Tibial artery (tissue), 4 donors: ENCODE data around the gene AKIRIN2.

Source experiments
- DNase-seq, 2 donors: peaks; one replicate each; pipeline ENCODE4 v3.0.0-alpha.2; 2019
- H3K27ac ChIP-seq, 2 donors: fragments of 200-600 bp; sonication (generic) in 1 of 2; 1 replicate in 1 of 2; 2 replicates in 1 of 2; pipeline ENCODE4 v1.5.1; 2018 to 2019; ENCODE audit warnings: mild to moderate bottlenecking in 1 of 2
- H3K27me3 ChIP-seq, 2 donors: fragments of 200-600 bp; sonication (generic) in 1 of 2; one replicate each; pipeline versions ENCODE4 v1.5.1 to v1.6.0; 2016 to 2019
- H3K36me3 ChIP-seq, 3 donors: fragments of 200-600 bp; sonication (generic) in 2 of 3; one replicate each; pipeline ENCODE4 v1.5.1; 2016 to 2019; ENCODE audit warnings: mild to moderate bottlenecking in 2 of 3
- H3K4me1 ChIP-seq, 4 donors: fragments of 200-600 bp; sonication (generic) in 2 of 4; 1 replicate in 3 of 4; 2 replicates in 1 of 4; pipeline ENCODE4 v1.5.1; 2016 to 2019
- H3K4me3 ChIP-seq, 2 donors: fragments of 200-600 bp; sonication (generic) in 1 of 2; 1 replicate in 1 of 2; 2 replicates in 1 of 2; pipeline ENCODE4 v1.5.1; 2018 to 2019; ENCODE audit warnings: mild to moderate bottlenecking in 2 of 2
- H3K9me3 ChIP-seq, 3 donors: fragments of 200-600 bp; sonication (generic) in 1 of 3; one replicate each; pipeline ENCODE4 v1.5.1; 2016 to 2019
- intact Hi-C: fragments of 100-400 bp; cut with DNase I; formaldehyde crosslinking; loops from one replicate; pipeline ENCODE4 v1.15.0; 2023; ENCODE audit warnings: low total_unique reads
- TF ChIP-seq, protein P1 (sequence below), 2 experiments: fragments of 200-600 bp in 1 of 2; fragments of 450-650 bp in 1 of 2; IDR thresholded peaks; one replicate each; pipeline ENCODE4 v1.5.1; 2017 to 2019; ENCODE audit warnings: antibody characterized with exemption in 2 of 2, mild to moderate bottlenecking in 1 of 2, moderate library complexity in 1 of 2

AKIRIN2 gene

DNA sequence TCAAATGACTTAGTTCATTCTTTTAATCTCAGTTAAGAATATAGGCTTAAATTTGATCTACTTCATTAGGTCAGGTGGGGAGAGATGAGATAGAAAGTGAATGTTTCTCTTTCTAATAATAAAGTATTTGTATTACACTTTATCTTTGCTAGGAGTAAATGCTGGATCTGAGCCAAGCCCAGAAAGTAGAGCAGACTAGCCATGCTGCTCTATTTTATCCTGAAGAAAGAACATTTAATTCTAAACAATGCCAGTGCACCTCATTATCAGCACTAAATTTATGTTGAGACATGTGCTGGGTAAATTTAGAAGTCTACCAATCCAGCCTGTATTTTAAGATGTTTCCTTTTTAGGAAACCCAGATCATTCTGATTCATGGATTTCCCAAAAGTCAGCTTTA, 43.5 kb downstream of the AKIRIN2 start:
- intact Hi-C loops = no loop called here
- DNase-seq = no peak
- TF ChIP-seq, protein P1, sequence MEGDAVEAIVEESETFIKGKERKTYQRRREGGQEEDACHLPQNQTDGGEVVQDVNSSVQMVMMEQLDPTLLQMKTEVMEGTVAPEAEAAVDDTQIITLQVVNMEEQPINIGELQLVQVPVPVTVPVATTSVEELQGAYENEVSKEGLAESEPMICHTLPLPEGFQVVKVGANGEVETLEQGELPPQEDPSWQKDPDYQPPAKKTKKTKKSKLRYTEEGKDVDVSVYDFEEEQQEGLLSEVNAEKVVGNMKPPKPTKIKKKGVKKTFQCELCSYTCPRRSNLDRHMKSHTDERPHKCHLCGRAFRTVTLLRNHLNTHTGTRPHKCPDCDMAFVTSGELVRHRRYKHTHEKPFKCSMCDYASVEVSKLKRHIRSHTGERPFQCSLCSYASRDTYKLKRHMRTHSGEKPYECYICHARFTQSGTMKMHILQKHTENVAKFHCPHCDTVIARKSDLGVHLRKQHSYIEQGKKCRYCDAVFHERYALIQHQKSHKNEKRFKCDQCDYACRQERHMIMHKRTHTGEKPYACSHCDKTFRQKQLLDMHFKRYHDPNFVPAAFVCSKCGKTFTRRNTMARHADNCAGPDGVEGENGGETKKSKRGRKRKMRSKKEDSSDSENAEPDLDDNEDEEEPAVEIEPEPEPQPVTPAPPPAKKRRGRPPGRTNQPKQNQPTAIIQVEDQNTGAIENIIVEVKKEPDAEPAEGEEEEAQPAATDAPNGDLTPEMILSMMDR (IDR thresholded peaks at IDR 0.05) = no peak
- Histone ChIP-seq H3K27me3 (no peaks in the 10 kb centered on the region), H3K36me3 (peaks cover 0 to 21% (median 14%) of the 10 kb centered on the region in 3 donors), H3K4me3 (no peak overlapping the region), H3K27ac (peak overlapping the region; percentile 13 to 53), H3K9me3 (no peaks in the 10 kb centered on the region), H3K4me1 (peaks cover 0 to 31% (median 7%) of the 10 kb centered on the region in 4 donors)

DNA sequence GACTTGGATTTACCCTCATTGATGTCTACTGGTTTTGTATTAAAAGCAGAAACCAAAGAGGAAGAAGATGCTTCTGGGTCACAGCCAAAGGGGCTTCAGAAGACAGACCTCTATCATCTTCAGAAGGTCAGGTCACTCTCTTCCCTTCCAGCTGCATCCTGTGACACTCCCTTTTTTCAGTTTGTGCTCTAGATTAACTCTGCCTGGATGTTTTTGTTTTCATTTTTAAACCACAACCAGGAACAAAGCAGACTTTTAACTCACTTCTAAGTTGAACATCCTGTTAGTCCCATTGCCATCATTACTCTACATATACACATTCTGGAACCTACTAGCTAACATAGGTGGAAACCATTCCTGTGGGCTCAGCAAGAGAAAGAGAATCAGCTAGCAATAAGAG, 45.2 kb downstream of the AKIRIN2 start:
- intact Hi-C loops = no loop called here

DNA sequence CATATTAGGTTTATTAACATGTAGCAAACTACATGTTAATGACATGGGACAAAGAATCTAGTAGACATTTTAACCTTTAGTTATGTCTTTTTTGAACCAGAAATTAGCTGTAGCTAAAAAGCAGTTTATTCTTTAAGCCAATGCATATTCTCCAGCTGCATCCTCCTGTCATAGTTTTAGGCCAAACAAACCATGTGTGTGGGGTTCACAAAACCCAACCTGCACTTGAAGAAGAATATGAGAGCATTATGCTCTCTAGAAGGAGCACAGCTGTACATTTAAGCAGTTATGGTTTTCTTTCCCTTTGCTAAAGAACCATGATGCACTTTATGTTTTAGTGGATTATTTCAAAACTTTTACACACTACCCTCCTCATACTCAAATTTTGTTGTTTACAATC, 46.2 kb downstream of the AKIRIN2 start:
- intact Hi-C loops = no loop called here
- no peak for DNase-seq
- no peaks in the 10 kb centered on the region for H3K27me3 ChIP-seq
- H3K36me3 ChIP-seq = peaks cover 0 to 16% (median 12%) of the 10 kb centered on the region in 3 donors
- TF ChIP-seq, protein P1 (IDR thresholded peaks at IDR 0.05) = no peak
- no peaks in the 10 kb centered on the region for H3K9me3 ChIP-seq
- H3K4me3 ChIP-seq = no peak overlapping the region
- H3K4me1 ChIP-seq = peaks cover 0 to 30% (median 7%) of the 10 kb centered on the region in 4 donors
- no peak overlapping the region for H3K27ac ChIP-seq

More for the DNA sequence above, 45.2 kb downstream of the AKIRIN2 start:
- Histone ChIP-seq H3K9me3 (no peaks in the 10 kb centered on the region), H3K36me3 (peaks cover 0 to 22% (median 16%) of the 10 kb centered on the region in 3 donors), H3K27ac (no peak overlapping the region), H3K4me3 (no peak overlapping the region), H3K4me1 (peaks cover 0 to 31% (median 7%) of the 10 kb centered on the region in 4 donors), H3K27me3 (no peaks in the 10 kb centered on the region)
- no peak for DNase-seq
- TF ChIP-seq, protein P1 (IDR thresholded peaks at IDR 0.05) = no peak

DNA sequence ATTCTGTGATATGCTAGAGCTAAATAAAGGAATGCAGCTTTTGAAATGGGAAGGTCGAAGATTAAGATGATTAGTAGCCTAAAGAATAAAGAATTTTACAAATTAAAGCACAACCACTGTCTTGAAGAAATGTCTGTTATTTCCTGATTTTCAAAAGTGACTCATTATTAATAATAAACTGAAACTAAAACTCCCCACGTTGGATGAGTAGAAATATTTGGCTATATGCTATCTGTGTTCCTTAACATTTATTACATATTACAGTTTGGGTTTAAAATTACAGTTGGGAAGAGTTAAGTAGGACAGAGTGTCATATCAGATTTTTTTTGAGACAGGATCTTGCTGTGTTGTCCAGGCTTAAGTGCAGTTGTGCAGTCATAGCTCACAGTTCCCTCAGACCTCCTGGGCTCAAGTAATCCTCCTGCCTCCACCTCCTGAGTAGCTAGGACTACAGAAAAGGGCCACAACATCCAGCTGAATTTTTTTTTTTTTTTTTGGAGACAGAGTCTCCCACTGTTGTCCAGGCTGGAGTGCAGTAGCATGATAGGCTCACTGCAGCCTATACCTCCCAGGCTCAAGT, 47.1 kb downstream of the AKIRIN2 start:
- Histone ChIP-seq H3K4me1 (peaks cover 0 to 21% (median under 1%) of the 10 kb centered on the region in 4 donors), H3K27ac (no peak overlapping the region), H3K4me3 (no peak overlapping the region), H3K9me3 (no peaks in the 10 kb centered on the region), H3K36me3 (peaks cover 0 to 16% (median 12%) of the 10 kb centered on the region in 3 donors), H3K27me3 (no peaks in the 10 kb centered on the region)
- intact Hi-C loops = no loop called here
- no peak for DNase-seq
- TF ChIP-seq, protein P1 (IDR thresholded peaks at IDR 0.05) = no peak

DNA sequence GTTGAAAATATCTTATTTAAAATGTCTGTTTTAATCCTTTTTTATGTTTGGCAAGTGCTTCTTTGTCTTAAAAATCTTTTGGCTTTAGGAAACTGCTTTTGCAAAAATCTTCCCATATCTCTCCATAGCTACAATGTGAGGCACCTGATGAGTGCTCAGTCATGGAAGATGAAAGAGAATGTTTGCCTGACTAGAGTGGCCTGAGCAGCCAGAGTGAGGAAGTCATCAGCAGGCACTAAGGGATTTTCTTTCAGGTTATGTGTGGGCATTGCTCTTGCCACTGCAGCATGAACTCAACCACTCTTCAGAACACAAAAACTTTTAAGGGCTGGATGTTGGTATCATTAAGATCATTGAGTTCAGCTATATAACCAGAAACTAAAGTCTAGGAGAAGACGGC, 47.9 kb downstream of the AKIRIN2 start:
- intact Hi-C loops = no loop called here
- no peak for DNase-seq

More for the DNA sequence above, 47.9 kb downstream of the AKIRIN2 start:
- H3K9me3 ChIP-seq = no peaks in the 10 kb centered on the region
- H3K4me3 ChIP-seq = no peak overlapping the region
- H3K27me3 ChIP-seq = no peaks in the 10 kb centered on the region
- H3K36me3 ChIP-seq = peaks cover 0 to 16% (median 12%) of the 10 kb centered on the region in 3 donors
- H3K27ac ChIP-seq = no peak overlapping the region
- peaks cover 0 to 13% (median 0%) of the 10 kb centered on the region in 4 donors for H3K4me1 ChIP-seq
- TF ChIP-seq, protein P1 (IDR thresholded peaks at IDR 0.05) = no peak
